GM12878 (cell line): ENCODE measurements around the gene ANAPC5. TPM values are rescaled to one million over a fixed set of nuclear protein-coding genes. Genes with fewer than 3 reads are reported as not detected.

ENCODE experiments used
- ATAC-seq: fragments of 200-7000 bp; cut with Tn5 transposase; 3 replicates; pipeline ENCODE4 v1.9.1; 2020; ENCODE audit warnings: mild to moderate bottlenecking, moderate library complexity
- BruUV-seq: library from RNA; stranded (reverse); fragments of 400-500 nt; replicated peaks from 2 replicates; lab custom pipeline; 2021; lab: Mats Ljungman, UMichigan
- CTCF ChIA-PET: fragments of 300-600 bp; sonication (Branson Sonifier 250); formaldehyde crosslinking; extraction: SDS; loops from one replicate; lab custom pipeline; 2021; ENCODE audit warnings: inconsistent platforms; lab: Yijun Ruan, JAX
- POLR2A ChIA-PET: fragments of 350-600 bp; formaldehyde crosslinking; extraction: SDS; loops from one replicate; lab custom pipeline; 2021; ENCODE audit warnings: inconsistent platforms; lab: Charles Lee
- RAD21 ChIA-PET: fragments of 300-600 bp; sonication (Branson Sonifier 250); formaldehyde crosslinking; loops from one replicate; lab custom pipeline; 2023; ENCODE audit warnings: antibody characterized with exemption; ENCODE audit not compliant: unreplicated experiment; lab: Charles Lee
- SMC1A ChIA-PET: fragments of 300-600 bp; sonication (Branson Sonifier 250); formaldehyde crosslinking; loops from one replicate; lab custom pipeline; 2023; ENCODE audit not compliant: unreplicated experiment, uncharacterized antibody; lab: Charles Lee
- DNase-seq: peaks from one replicate; pipeline ENCODE4 v3.0.0-alpha.2; 2011; ENCODE audit warnings: low read depth, low spot score
- FAIRE-seq: peaks from 3 replicates; lab custom pipeline; 2011; peaks lifted over from hg19 to GRCh38; lab: Jason Lieb, UNC
- H2AFZ ChIP-seq: 2 replicates; pipeline ENCODE4 v1.6.0; 2011; ENCODE audit warnings: low read depth, low read length, control low read depth; ENCODE audit not compliant: control insufficient read depth
- H3K27ac ChIP-seq: 2 replicates; pipeline ENCODE4 v1.5.1; 2011; ENCODE audit warnings: control low read depth; ENCODE audit not compliant: control insufficient read depth, insufficient read depth
- H3K27me3 ChIP-seq, 2 experiments: replicated peaks in 1 of 2; 2 replicates each; pipeline versions ENCODE4 v1.6.0 to v1.6.1; 2011; ENCODE audit warnings: low read length in 1 of 2; ENCODE audit not compliant: control insufficient read depth in 2 of 2, insufficient read depth in 2 of 2
- H3K36me3 ChIP-seq, 2 experiments: 2 replicates each; pipeline ENCODE4 v1.5.1; 2011; ENCODE audit warnings: low read length in 1 of 2; ENCODE audit not compliant: control insufficient read depth in 2 of 2, insufficient read depth in 2 of 2
- H3K4me1 ChIP-seq: 2 replicates; pipeline ENCODE4 v1.6.1; 2011; ENCODE audit warnings: mild to moderate bottlenecking, low read length, moderate library complexity, mixed read lengths; ENCODE audit not compliant: control insufficient read depth, insufficient read depth
- H3K4me2 ChIP-seq: 2 replicates; pipeline ENCODE4 v1.6.0; 2011; ENCODE audit warnings: control low read depth; ENCODE audit not compliant: control insufficient read depth, insufficient read depth
- H3K4me3 ChIP-seq: fragments of 200-600 bp; sonication (generic); 2 replicates; pipeline ENCODE4 v1.5.1; 2016
- H3K79me2 ChIP-seq: 2 replicates; pipeline ENCODE4 v1.6.0; 2011; ENCODE audit warnings: low read length; ENCODE audit not compliant: control insufficient read depth, insufficient read depth
- H3K9ac ChIP-seq: 2 replicates; pipeline ENCODE4 v1.8.0; 2011; ENCODE audit warnings: low read length, control low read depth, mixed read lengths; ENCODE audit not compliant: control insufficient read depth, insufficient read depth
- H3K9me3 ChIP-seq: replicated peaks from 3 replicates; pipeline ENCODE4 v1.5.1; 2011; ENCODE audit warnings: mild to moderate bottlenecking, low read length; ENCODE audit not compliant: control insufficient read depth, insufficient read depth
- H4K20me1 ChIP-seq: 2 replicates; pipeline ENCODE4 v1.6.0; 2011; ENCODE audit not compliant: control insufficient read depth, insufficient read depth
- BHLHE40 ChIP-seq, 2 experiments: fragments of 450-650 bp in 1 of 2; IDR thresholded peaks; 2 replicates each; pipeline ENCODE4 v1.6.1; 2011 to 2017; ENCODE audit warnings: low read depth in 2 of 2, borderline replicate concordance in 1 of 2, improper control_type of control experiment in 1 of 2, low read length in 1 of 2, mild to moderate bottlenecking in 1 of 2
- CREM ChIP-seq: IDR thresholded peaks from 2 replicates; pipeline ENCODE4 v1.6.1; 2014; ENCODE audit warnings: antibody characterized with exemption, low read depth
- MYC ChIP-seq: IDR thresholded peaks from 2 replicates; pipeline ENCODE4 v1.6.1; 2011; ENCODE audit warnings: mild to moderate bottlenecking, low read length, moderate library complexity, inconsistent platforms; ENCODE audit not compliant: insufficient read depth, insufficient replicate concordance, insufficient read length, severe bottlenecking
- PAX8 ChIP-seq: fragments of 450-650 bp; IDR thresholded peaks from 2 replicates; pipeline ENCODE4 v1.6.1; 2017; ENCODE audit warnings: mild to moderate bottlenecking, moderate library complexity
- SKIL ChIP-seq: fragments of 450-650 bp; IDR thresholded peaks from 2 replicates; pipeline ENCODE4 v1.6.1; 2017; ENCODE audit warnings: mild to moderate bottlenecking, low read depth, inconsistent platforms; ENCODE audit not compliant: poor library complexity, severe bottlenecking
- SMAD1 ChIP-seq: fragments of 450-650 bp; IDR thresholded peaks from 2 replicates; pipeline ENCODE4 v1.6.1; 2018; ENCODE audit warnings: mild to moderate bottlenecking, low read depth; ENCODE audit not compliant: partially characterized antibody
- SMARCA5 ChIP-seq: fragments of 450-650 bp; IDR thresholded peaks from 2 replicates; pipeline ENCODE4 v1.6.1; 2017; ENCODE audit warnings: mild to moderate bottlenecking
- TCF3 ChIP-seq: IDR thresholded peaks from 2 replicates; pipeline ENCODE4 v1.6.1; 2012; ENCODE audit warnings: low read depth, mild to moderate bottlenecking, low read length, borderline replicate concordance; ENCODE audit not compliant: insufficient read depth
- USF2 ChIP-seq: IDR thresholded peaks from 2 replicates; pipeline ENCODE4 v1.6.1; 2011; ENCODE audit warnings: low read depth, low read length, improper control_type of control experiment, borderline replicate concordance
- WGBS: methylation state at CpG from one replicate; pipeline ENCODE4 v1.1.6; 2016; ENCODE audit warnings: low lambda C conversion rate; ENCODE audit not compliant: insufficient replicate concordance, insufficient coverage; ENCODE audit errors: missing lambda C conversion rate; 5-methylcytosine and 5-hydroxymethylcytosine counted together
- in situ Hi-C: fragments of 300-500 bp; cut with MboI; formaldehyde crosslinking; loops from 9 replicates; pipeline ENCODE4 v1.14.3; 2018; ENCODE audit warnings: mixed read lengths
- intact Hi-C: fragments of 100-400 bp; cut with micrococcal nuclease; formaldehyde crosslinking; loops from one replicate; pipeline ENCODE4 v1.14.2; 2022; ENCODE audit not compliant: unreplicated experiment
- polyA plus RNA-seq, 11 experiments: library from polyadenylated mRNA; depleted of rRNA in 4 of 11; unstranded in 6 of 11; stranded (reverse) in 5 of 11; fragments of >200 nt; fragmentation: Nextera tagmentation in 4 of 11; fragmentation: Illumina TruSeq in 1 of 11; extraction: Ambion mirVana in 4 of 11; extraction: Trizol in 1 of 11; gene quantifications; 1 replicate in 1 of 11; 2 replicates in 10 of 11; pipeline versions ENCODE4 v1.2.1 to v1.2.3, GENCODE V29; 2011 to 2016; ENCODE audit warnings: inconsistent platforms in 2 of 11, missing spikeins in 2 of 11, low read depth in 1 of 11
- total RNA-seq, 4 experiments: library from RNA; depleted of rRNA in 3 of 4; stranded (reverse); fragments of >200 nt in 3 of 4; fragmentation: Illumina TruSeq in 1 of 4; extraction: Trizol in 1 of 4; gene quantifications; 2 replicates each; pipeline versions ENCODE4 v1.2.1 to v1.2.3, GENCODE V29; 2013 to 2021
- TF ChIP-seq, protein P1 (sequence below): IDR thresholded peaks from 2 replicates; pipeline ENCODE4 v1.6.1; 2012; ENCODE audit warnings: low read depth, low read length, improper control_type of control experiment

ANAPC5 gene
- total and polyA plus RNA-seq, 10 of the 15 experiments (the other 5 are each of a cell fraction or from before 2014, with no cell fraction given), result 102 to 227 (median 166) TPM

DNA sequence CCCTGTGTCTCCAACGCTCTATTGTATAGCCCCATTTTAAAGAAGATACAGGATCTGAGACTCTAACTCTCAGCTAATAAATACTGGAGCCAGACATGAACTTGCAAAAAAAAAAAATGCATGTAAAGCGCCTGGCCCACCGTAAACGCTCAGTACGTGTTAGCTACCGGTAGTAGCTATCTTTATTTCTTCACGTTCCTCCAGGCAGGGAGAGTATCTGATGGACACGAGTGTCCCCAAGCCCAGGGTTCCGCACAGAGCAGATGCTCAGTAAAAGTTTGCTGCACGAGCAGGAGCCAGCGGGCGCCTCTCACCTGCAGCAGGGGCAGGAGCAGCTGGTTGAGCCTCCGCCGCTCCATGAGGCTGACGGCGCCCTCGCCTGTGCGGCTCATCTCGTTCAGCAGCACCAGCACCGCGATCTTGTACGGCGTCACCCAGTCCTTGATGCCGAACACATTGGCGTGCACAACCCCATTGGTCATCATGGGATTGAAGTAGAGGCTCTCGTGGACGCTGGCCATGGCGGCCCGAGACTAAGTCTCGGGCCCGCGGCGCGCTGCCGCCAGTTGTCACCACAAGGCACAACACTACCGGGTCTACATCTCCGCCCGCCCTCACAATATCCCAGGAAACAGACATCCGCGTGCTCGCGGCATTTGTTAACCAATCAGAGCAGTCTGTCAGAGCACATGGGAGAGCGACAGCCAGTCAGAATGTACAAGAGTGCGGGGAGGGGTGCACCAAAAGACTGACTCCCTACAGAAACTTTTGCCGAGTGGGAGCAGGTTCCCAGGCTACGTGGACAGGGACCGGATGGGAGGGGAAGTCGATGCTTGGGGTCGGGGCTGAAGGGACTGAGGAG, at the start of gene ANAPC5 (continued):
- TF ChIP-seq SKIL (peak; percentile 76), TCF3 (peak; percentile 36; the same call in 1 of the 2 replicates), BHLHE40 (IDR thresholded peaks at IDR 0.05; ENCODE audit: borderline replicate concordance in 1 of 2, low read depth in 2 of 2, low read length in 1 of 2) (peak; percentile 53 to 87; a peak in 3 of 4 replicates), SMAD1 (peak; percentile 43)

DNA sequence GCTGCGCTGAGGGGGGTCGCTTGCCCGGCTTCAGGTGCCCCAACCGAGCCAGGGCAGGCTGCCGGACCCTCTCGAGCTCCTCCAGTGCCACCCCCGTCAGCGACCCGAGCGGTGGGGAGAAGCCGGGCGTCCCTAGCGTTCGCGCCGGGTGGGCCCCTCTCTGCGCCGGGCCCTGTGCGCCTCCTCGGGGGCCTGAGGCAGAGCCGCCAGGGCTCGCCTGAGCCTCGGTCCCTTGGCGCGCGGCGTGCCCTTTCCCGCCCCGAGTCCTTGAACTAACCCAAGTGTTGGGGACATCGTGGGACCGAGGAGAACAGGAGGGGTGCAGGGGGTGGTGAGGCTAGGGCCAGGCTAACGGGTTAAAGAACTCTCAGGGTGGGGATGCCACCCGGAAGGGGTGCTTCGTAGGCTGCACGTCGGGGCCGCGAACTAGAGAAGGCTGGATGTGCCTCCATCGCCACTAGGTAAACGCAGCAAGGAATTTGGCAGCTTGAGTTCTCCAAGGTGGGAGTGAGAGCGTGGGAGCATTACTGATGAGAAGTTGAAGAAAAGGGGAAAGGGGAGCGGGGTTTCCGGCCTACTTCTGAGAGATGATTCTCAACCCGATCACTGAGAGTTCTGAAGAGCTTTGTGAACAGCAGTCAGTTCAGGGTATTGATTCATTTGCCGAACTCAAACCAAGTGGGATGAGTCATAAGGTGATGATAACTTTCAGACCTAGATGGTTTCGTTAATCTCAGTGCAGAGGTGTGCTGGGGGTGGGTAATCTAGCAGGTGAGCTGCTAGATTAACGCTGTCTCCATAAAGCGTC, 48.3 kb upstream of the ANAPC5 start:
- Histone ChIP-seq H2AFZ (peak overlapping the region; percentile 64), H3K4me1 (no peaks in the 10 kb centered on the region; the same call in 1 of the 2 replicates), H3K4me2 (peak overlapping the region; percentile 78), H3K9me3 (no peaks in the 10 kb centered on the region), H3K27me3 (no peaks in the 10 kb centered on the region), H3K27ac (peak overlapping the region; percentile 93), H3K79me2 (peaks cover 54% of the 10 kb centered on the region), H4K20me1 (no peaks in the 10 kb centered on the region; the same call in 1 of the 2 replicates), H3K36me3 (peaks cover 0 to 7% of the 10 kb centered on the region in 2 experiments; a peak in 2 of 4 replicates), H3K9ac (peak overlapping the region; percentile 97), H3K4me3 (peak overlapping the region; percentile 95)
- CTCF ChIA-PET, result interaction anchor here (0.8 to 3.1 kb wide), 12 partner anchors 9 to 284 kb away, joined by 3 to 21 read pairs (median 5); no protein-coding TSS in a partner anchor
- RAD21 ChIA-PET, result interaction anchor here (0.6 to 3.4 kb wide), 10 partner anchors 9 to 1281 kb away, joined by 3 to 23 read pairs (median 6); partner anchors contain the start of gene ANAPC5
- BruUV-seq, result no TSS peak
- FAIRE-seq, result peak; percentile 98
- under 1% methylated on average over 43 of the region's 48 CpGs for WGBS
- DNase-seq, result peak; percentile 56
- intact Hi-C loops, result loop anchor here (1.0 to 5.0 kb wide), 2 partner anchors 48 to 68 kb away; partner anchors contain the start of gene ANAPC5
- POLR2A ChIA-PET, result interaction anchor here (0.5 to 3.9 kb wide), 13 partner anchors 9 to 249 kb away, joined by 3 to 28 read pairs (median 4); partner anchors contain the start of genes ANAPC5 and CAMKK2
- SMC1A ChIA-PET, result interaction anchor here (0.6 to 5.4 kb wide), 11 partner anchors 9 to 721 kb away, joined by 3 to 46 read pairs (median 4); no protein-coding TSS in a partner anchor
- in situ Hi-C loops, result no loop called here
- peak; percentile 66 for ATAC-seq
- TF ChIP-seq CREM (peak; percentile 50; the same call in 1 of the 2 replicates), PAX8 (no peak), SKIL (no peak), SMARCA5 (0 out of 2 replicates have a peak, but pooled peaks have one; percentile 18), USF2 (no peak), MYC (no peak)
- TF ChIP-seq, protein P1, sequence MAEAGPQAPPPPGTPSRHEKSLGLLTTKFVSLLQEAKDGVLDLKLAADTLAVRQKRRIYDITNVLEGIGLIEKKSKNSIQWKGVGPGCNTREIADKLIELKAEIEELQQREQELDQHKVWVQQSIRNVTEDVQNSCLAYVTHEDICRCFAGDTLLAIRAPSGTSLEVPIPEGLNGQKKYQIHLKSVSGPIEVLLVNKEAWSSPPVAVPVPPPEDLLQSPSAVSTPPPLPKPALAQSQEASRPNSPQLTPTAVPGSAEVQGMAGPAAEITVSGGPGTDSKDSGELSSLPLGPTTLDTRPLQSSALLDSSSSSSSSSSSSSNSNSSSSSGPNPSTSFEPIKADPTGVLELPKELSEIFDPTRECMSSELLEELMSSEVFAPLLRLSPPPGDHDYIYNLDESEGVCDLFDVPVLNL, result no peak
